DND-41 (cell line): ENCODE measurements around the gene ZNF70.

Source experiments
- ATAC-seq: fragments of 200-7000 bp; cut with Tn5 transposase; 3 replicates; pipeline ENCODE4 v1.9.1; 2021; ENCODE audit warnings: low read depth; ENCODE audit not compliant: insufficient read depth
- DNase-seq: peaks from one replicate; pipeline ENCODE4 v3.0.0-alpha.2; 2020
- H2AFZ ChIP-seq: 2 replicates; pipeline ENCODE4 v1.6.0; 2012; ENCODE audit warnings: low read depth, low read length
- H3K27ac ChIP-seq: 2 replicates; pipeline ENCODE4 v1.5.1; 2012; ENCODE audit warnings: low read length, inconsistent platforms
- H3K27me3 ChIP-seq: fragments of 200-600 bp; sonication (generic); 2 replicates; pipeline ENCODE4 v1.6.0; 2012; ENCODE audit warnings: low read length, mild to moderate bottlenecking, inconsistent platforms; ENCODE audit not compliant: insufficient read depth, poor library complexity
- H3K36me3 ChIP-seq: 2 replicates; pipeline ENCODE4 v1.5.1; 2012; ENCODE audit warnings: low read length, inconsistent platforms; ENCODE audit not compliant: insufficient read depth
- H3K4me1 ChIP-seq: 2 replicates; pipeline ENCODE4 v1.5.1; 2012; ENCODE audit warnings: mild to moderate bottlenecking, low read length; ENCODE audit not compliant: insufficient read depth
- H3K4me2 ChIP-seq: 2 replicates; pipeline ENCODE4 v1.6.0; 2012; ENCODE audit warnings: mild to moderate bottlenecking, moderate library complexity, low read length, inconsistent platforms; ENCODE audit not compliant: insufficient read depth
- H3K4me3 ChIP-seq, 2 experiments: fragments of 200-600 bp in 1 of 2; shearing (Covaris generic) in 1 of 2; 2 replicates each; pipeline ENCODE4 v1.5.1; 2012 to 2016; ENCODE audit warnings: inconsistent platforms in 2 of 2, low read length in 2 of 2, mild to moderate bottlenecking in 2 of 2, low read depth in 1 of 2, moderate library complexity in 1 of 2
- H3K79me2 ChIP-seq: 2 replicates; pipeline ENCODE4 v1.6.0; 2012; ENCODE audit warnings: low read length, inconsistent platforms; ENCODE audit not compliant: insufficient read depth
- H3K9ac ChIP-seq: 2 replicates; pipeline ENCODE4 v1.6.0; 2012; ENCODE audit warnings: low read depth, mild to moderate bottlenecking, inconsistent platforms, low read length, moderate library complexity
- H3K9me3 ChIP-seq: 2 replicates; pipeline ENCODE4 v1.5.1; 2012; ENCODE audit warnings: low read length, moderate library complexity, mild to moderate bottlenecking, inconsistent platforms; ENCODE audit not compliant: insufficient read depth, severe bottlenecking
- H4K20me1 ChIP-seq: 2 replicates; pipeline ENCODE4 v1.6.0; 2012; ENCODE audit warnings: low read length; ENCODE audit not compliant: insufficient read depth
- CTCF ChIP-seq: IDR thresholded peaks from 2 replicates; pipeline ENCODE4 v1.5.1; 2012; ENCODE audit warnings: borderline replicate concordance, low read length, moderate library complexity, mild to moderate bottlenecking; ENCODE audit not compliant: poor library complexity, severe bottlenecking; ENCODE audit errors: extremely low read depth
- EZH2 ChIP-seq: IDR thresholded peaks from 3 replicates; pipeline ENCODE4 v1.6.1; 2012; ENCODE audit warnings: borderline replicate concordance, low read depth, mild to moderate bottlenecking, moderate library complexity, low read length, inconsistent platforms; ENCODE audit not compliant: severe bottlenecking

Gene ZNF70

GRCh38 chr22:23695571-23696325, 55.2 kb downstream of the ZNF70 start:
- H3K27me3 ChIP-seq, result no peaks in the 10 kb centered on the region
- H4K20me1 ChIP-seq, result peaks cover 7% of the 10 kb centered on the region; the same call in 1 of the 2 replicates
- H3K79me2 ChIP-seq, result peaks cover 32% of the 10 kb centered on the region
- H3K9me3 ChIP-seq, result no peaks in the 10 kb centered on the region
- peak overlapping the region; percentile 93 for H3K27ac ChIP-seq
- peaks cover 74% of the 10 kb centered on the region for H3K36me3 ChIP-seq
- H3K4me2 ChIP-seq, result peak overlapping the region; percentile 53
- peaks cover 42% of the 10 kb centered on the region for H3K4me1 ChIP-seq
- H3K4me3 ChIP-seq, result peak overlapping the region in 1 of 2 experiments; percentile 25; a peak in 1 of 4 replicates
- TF ChIP-seq CTCF (no peak), EZH2 (no peak)
- DNase-seq, result no peak
- peak overlapping the region; percentile 58 for H2AFZ ChIP-seq
- peak overlapping the region; percentile 54 for H3K9ac ChIP-seq
- ATAC-seq, result no peak

GRCh38 chr22:23695141-23695540, 55.8 kb downstream of the ZNF70 start:
- Histone ChIP-seq H3K36me3 (peaks cover 73% of the 10 kb centered on the region), H3K4me2 (peak overlapping the region; percentile 53), H3K27me3 (no peaks in the 10 kb centered on the region), H3K27ac (peak overlapping the region; percentile 93), H3K79me2 (peaks cover 27% of the 10 kb centered on the region), H4K20me1 (peaks cover 7% of the 10 kb centered on the region; the same call in 1 of the 2 replicates), H3K4me1 (peaks cover 42% of the 10 kb centered on the region), H3K9me3 (no peaks in the 10 kb centered on the region), H2AFZ (no peak overlapping the region), H3K9ac (peak overlapping the region; percentile 54), H3K4me3 (peak overlapping the region in 1 of 2 experiments; percentile 25; a peak in 1 of 4 replicates)
- DNase-seq, result no peak
- TF ChIP-seq EZH2 (no peak), CTCF (no peak)
- ATAC-seq, result no peak

GRCh38 chr22:23693979-23694680, 56.8 kb downstream of the ZNF70 start:
- Histone ChIP-seq H3K9ac (no peak overlapping the region), H3K27ac (peak overlapping the region; percentile 93), H3K27me3 (no peaks in the 10 kb centered on the region)

More at GRCh38 chr22:23693979-23694680, 56.8 kb downstream of the ZNF70 start:
- peaks cover 42% of the 10 kb centered on the region for H3K4me1 ChIP-seq
- no peaks in the 10 kb centered on the region for H3K9me3 ChIP-seq
- H2AFZ ChIP-seq, result no peak overlapping the region
- TF ChIP-seq EZH2 (no peak), CTCF (no peak)
- no peak for DNase-seq
- H3K36me3 ChIP-seq, result peaks cover 76% of the 10 kb centered on the region
- ATAC-seq, result no peak
- H3K4me3 ChIP-seq, result no peak overlapping the region
- peaks cover 7% of the 10 kb centered on the region; the same call in 1 of the 2 replicates for H4K20me1 ChIP-seq
- H3K79me2 ChIP-seq, result peaks cover 23% of the 10 kb centered on the region
- no peak overlapping the region for H3K4me2 ChIP-seq
